ENCODE results near the gene MBP. TPM values are rescaled to one million over a fixed set of nuclear protein-coding genes. Genes with fewer than 3 reads are reported as not detected.

The MBP gene
- total RNA-seq, result 1.7 and 4.0 TPM in 2 replicates
- polyA plus RNA-seq, result 2.0 and 2.3 TPM in 2 replicates
- 1.8 TPM in 2 replicates for polyA plus RNA-seq (2011; cell fraction: cytosol; rRNA removed)
- polyA plus RNA-seq (2011; cell fraction: nucleus; rRNA removed), result 3.1 and 3.2 TPM in 2 replicates
- polyA plus RNA-seq (2012), result 4.0 and 4.3 TPM in 2 replicates
- 2.4 and 4.9 TPM in 2 replicates for polyA minus RNA-seq
- 17.2 TPM for polyA minus RNA-seq (2011; cell fraction: cytosol; rRNA and poly(A)+ RNA removed)
- 5.4 and 6.6 TPM in 2 replicates for polyA minus RNA-seq (2011; cell fraction: nucleus; rRNA and poly(A)+ RNA removed)
- Bru-seq, nascent RNA, result percentile 32 among the genes with signal in this experiment
- percentile 35 among the genes with signal in this experiment for BruChase-seq, experiment 1, labeled RNA remaining after a 6-hour chase
- percentile 38 among the genes with signal in this experiment for BruChase-seq, experiment 2, labeled RNA remaining after a 2-hour chase
- long read RNA-seq, partial matches to known transcripts, result 0 of 9 reads
- long read RNA-seq, other reads (novel, unspliced or antisense), result 7 of 9 reads

DNA sequence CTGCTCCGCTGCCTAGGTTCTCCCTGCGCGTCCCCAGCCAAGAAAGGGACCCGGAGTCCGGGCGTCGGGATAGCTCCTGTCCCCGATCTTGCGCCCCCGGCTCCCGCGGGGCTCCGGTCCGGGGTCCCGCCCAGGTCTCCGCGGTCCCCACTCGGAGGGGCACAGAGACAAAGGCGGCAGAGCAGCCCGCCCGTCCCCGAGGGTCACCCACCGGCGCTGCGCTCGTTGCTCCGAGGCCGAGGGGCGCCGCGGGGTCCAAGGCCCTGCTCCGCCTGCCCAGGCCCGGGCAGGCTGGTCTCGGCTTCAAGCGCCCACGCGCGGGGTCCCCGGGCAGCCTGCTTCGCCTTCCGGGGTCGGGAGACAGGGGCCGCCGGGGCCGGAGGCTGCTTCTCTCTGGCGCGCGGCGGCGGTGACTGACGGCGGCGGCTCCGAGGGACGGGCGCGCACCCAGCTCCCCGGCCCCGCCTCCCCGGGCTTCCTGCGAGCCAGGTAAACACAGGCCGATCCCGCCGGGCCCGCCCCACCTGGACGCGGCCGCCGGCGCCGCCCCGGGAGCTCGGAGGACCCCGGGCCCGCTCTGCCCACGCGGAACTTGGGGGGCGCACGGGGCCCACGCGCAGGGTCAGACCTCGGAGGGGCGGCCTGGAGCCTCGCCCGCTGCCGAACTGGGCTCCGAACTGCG is at the start of gene MBP:
TSS of gene MBP (minus strand) at position 415 of the 682 bp plus-strand sequence. CDS start 27,522 bp downstream, outside the sequence.
- ChIA-PET CTCF (interaction anchor here (0.7 to 2.1 kb wide), 5 partner anchors 31 to 132 kb away, joined by 3 to 7 read pairs (median 3); no protein-coding TSS in a partner anchor), POLR2A (no interaction called here)
- H3K9ac ChIP-seq (replicated peaks; ENCODE audit: extremely low read depth, insufficient read depth, low read length), result peak within 1 kb of the TSS; percentile 61
- peaks cover 4 to 28% of the 10 kb centered on the region in 2 experiments for H3K27me3 ChIP-seq (ENCODE audit: control insufficient read depth in 2 of 2, insufficient read depth in 2 of 2, low read length in 2 of 2)
- no peaks in the 10 kb centered on the region for H3K36me3 ChIP-seq (ENCODE audit: control insufficient read depth in 2 of 2, extremely low read depth in 1 of 2, insufficient read depth in 2 of 2, low read length in 2 of 2)
- H3K9me1 ChIP-seq (replicated peaks; ENCODE audit: control insufficient read depth, extremely low read depth, insufficient read depth, low read length), result no peaks in the 10 kb centered on the region
- no peaks in the 10 kb centered on the region for H4K20me1 ChIP-seq (replicated peaks; ENCODE audit: control insufficient read depth, extremely low read depth, insufficient read depth, low read length)
- BruUV-seq (replicated peaks), result no TSS peak
- no peaks in the 10 kb centered on the region for H3K9me3 ChIP-seq (replicated peaks; ENCODE audit: control insufficient read depth, insufficient read depth, low read length)
- H3K4me3 ChIP-seq (replicated peaks in 1 of 3; ENCODE audit: insufficient read depth in 1 of 3, low read depth in 1 of 3, low read length in 3 of 3), result peak within 1 kb of the TSS; percentile 44 to 48 (median 46)
- H2AFZ ChIP-seq (ENCODE audit: low read depth, low read length), result peak within 1 kb of the TSS; percentile 89
- no peaks in the 10 kb centered on the region for H3K79me2 ChIP-seq (ENCODE audit: control insufficient read depth, insufficient read depth, low read length)
- dilution Hi-C loops (cut with MboI; ENCODE audit: extremely low pct_ligation_motif_present, low sequenced_read_pairs), result no loop called here
- DNase-seq (ENCODE audit: low read depth, low spot score), result no peak
- intact Hi-C loops (cut with micrococcal nuclease), result loop anchor here (2.0 to 5.0 kb wide), 4 partner anchors 65 to 130 kb away; no protein-coding TSS in a partner anchor
- H3K4me2 ChIP-seq (ENCODE audit: insufficient read depth, low read length), result peak within 1 kb of the TSS; percentile 69
- no peak for TF ChIP-seq POLR2AphosphoS5 (IDR thresholded peaks at IDR 0.05; ENCODE audit: insufficient read depth, low read depth, low read length)
- TF ChIP-seq JUN (IDR thresholded peaks at IDR 0.05; ENCODE audit: borderline replicate concordance, insufficient read depth, insufficient read length, low read depth), result no peak
- no peak for TF ChIP-seq MYC (IDR thresholded peaks at IDR 0.05; ENCODE audit: low read depth, low read length)
- peak; percentile 49 for TF ChIP-seq EZH2 (IDR thresholded peaks at IDR 0.05; ENCODE audit: borderline replicate concordance, low read depth, low read length, severe bottlenecking)
- TF ChIP-seq FOS (IDR thresholded peaks at IDR 0.05; ENCODE audit: borderline replicate concordance, insufficient read depth, low read length), result no peak
- H3K27ac ChIP-seq (ENCODE audit: insufficient read depth, low read depth, low read length), result no peak within 1 kb of the TSS
- H3K4me1 ChIP-seq (ENCODE audit: control insufficient read depth, extremely low read depth, insufficient read depth, low read length), result peaks cover 13% of the 10 kb centered on the region
- no peak for FAIRE-seq

Data from endothelial cell of umbilical vein (primary cell).